A549 (cell line): ENCODE measurements around the gene CPNE1.

Experiments
- BHLHE40 ChIP-seq: IDR thresholded peaks from 2 replicates; pipeline ENCODE4 v1.6.1; 2012; ENCODE audit warnings: low read depth, low read length, inconsistent platforms
- CHD4 ChIP-seq: fragments of 200-600 bp; sonication (generic); IDR thresholded peaks from 2 replicates; pipeline ENCODE4 v1.6.1; 2016; ENCODE audit warnings: antibody characterized with exemption, mild to moderate bottlenecking, borderline replicate concordance
- CTCF ChIP-seq: fragments of >200 bp; sonication (Bioruptor Twin); formaldehyde crosslinking; IDR thresholded peaks from 3 replicates; pipeline ENCODE4 v1.5.1; 2016
- ELK1 ChIP-seq: fragments of 150-350 bp; IDR thresholded peaks from 2 replicates; pipeline ENCODE4 v1.6.1; 2014; ENCODE audit warnings: low read depth, mild to moderate bottlenecking, low read length
- EP300 ChIP-seq, 2 experiments: fragments of >200 bp; sonication (Bioruptor Twin); formaldehyde crosslinking; IDR thresholded peaks; 2 replicates in 1 of 2; 3 replicates in 1 of 2; pipeline ENCODE4 v1.6.1; 2016 to 2017
- HDAC2 ChIP-seq: fragments of 200-600 bp; sonication (generic); IDR thresholded peaks from 2 replicates; pipeline ENCODE4 v1.6.1; 2016
- MAX ChIP-seq: IDR thresholded peaks from 2 replicates; pipeline ENCODE4 v1.6.1; 2012
- POLR2A ChIP-seq: IDR thresholded peaks from 2 replicates; pipeline ENCODE4 v1.6.1; 2012; ENCODE audit warnings: mild to moderate bottlenecking, low read length
- POLR2AphosphoS2 ChIP-seq: conservative IDR thresholded peaks from 2 replicates; pipeline ENCODE4 v1.6.1; 2012; ENCODE audit warnings: low read length, improper control_type of control experiment, inconsistent platforms
- RCOR1 ChIP-seq: fragments of 150-350 bp; IDR thresholded peaks from 2 replicates; pipeline ENCODE4 v1.6.1; 2014; ENCODE audit warnings: antibody characterized with exemption, low read length, low read depth
- RNF2 ChIP-seq: fragments of 200-600 bp; sonication (generic); IDR thresholded peaks from 2 replicates; pipeline ENCODE4 v1.6.1; 2016; ENCODE audit warnings: low read depth, mild to moderate bottlenecking, antibody characterized with exemption, moderate library complexity, borderline replicate concordance
- SMC3 ChIP-seq: fragments of >200 bp; sonication (Bioruptor Twin); formaldehyde crosslinking; IDR thresholded peaks from 3 replicates; pipeline ENCODE4 v1.6.1; 2018; ENCODE audit warnings: inconsistent platforms
- USF2 ChIP-seq: fragments of 450-650 bp; IDR thresholded peaks from 2 replicates; pipeline ENCODE4 v1.6.1; 2014; ENCODE audit warnings: antibody characterized with exemption

- TF ChIP-seq SMC3 (no peak), CTCF (no peak), RNF2 (no peak), CHD4 (no peak), ELK1 (no peak), POLR2A (no peak), RCOR1 (no peak), MAX (no peak), HDAC2 (no peak), EP300 (IDR thresholded peaks at IDR 0.05) (no peak), USF2 (no peak), POLR2AphosphoS2 (no peak), BHLHE40 (no peak)
Measured at GRCh38 chr20:35582741-35583404, 81.8 kb downstream of the CPNE1 start.
